GM12875 (cell line): ENCODE measurements around the gene MAGI2.

Source experiments
- H3K4me3 ChIP-seq: one replicate; pipeline ENCODE4 v1.5.1; 2011; ENCODE audit warnings: low read depth, low read length, control low read depth
- CTCF ChIP-seq: IDR thresholded peaks from 2 replicates; pipeline ENCODE4 v1.5.1; 2011; ENCODE audit warnings: low read depth, mild to moderate bottlenecking, control low read depth, inconsistent platforms, low read length, moderate library complexity, borderline replicate concordance; ENCODE audit not compliant: insufficient read depth

The MAGI2 gene

GRCh38 chr7:79292834-79293233 is 160.6 kb downstream of the MAGI2 start:
- no peak for TF ChIP-seq CTCF
- H3K4me3 ChIP-seq: no peak overlapping the region

- TF ChIP-seq CTCF: no peak
- H3K4me3 ChIP-seq: no peak overlapping the region
These were observed 162.0 kb downstream of the MAGI2 start for GRCh38 chr7:79291498-79291865.

- H3K4me3 ChIP-seq: no peak overlapping the region
- no peak for TF ChIP-seq CTCF
These were observed 162.5 kb downstream of the MAGI2 start for GRCh38 chr7:79290841-79291497.

- TF ChIP-seq CTCF: no peak
These were observed 163.1 kb downstream of the MAGI2 start for GRCh38 chr7:79290398-79290797.

GRCh38 chr7:79288655-79289054 is 164.8 kb downstream of the MAGI2 start:
- no peak overlapping the region for H3K4me3 ChIP-seq
- TF ChIP-seq CTCF: no peak

More at GRCh38 chr7:79290398-79290797, 163.1 kb downstream of the MAGI2 start:
- H3K4me3 ChIP-seq: no peak overlapping the region

GRCh38 chr7:79287981-79288380 is 165.5 kb downstream of the MAGI2 start:
- no peak overlapping the region for H3K4me3 ChIP-seq
- no peak for TF ChIP-seq CTCF

- TF ChIP-seq CTCF: no peak
- no peak overlapping the region for H3K4me3 ChIP-seq
These were observed 167.3 kb downstream of the MAGI2 start for GRCh38 chr7:79286181-79286580.
